OCI-LY7 (cell line): ENCODE data around the gene CLIC4. TPM values are rescaled to one million over a fixed set of nuclear protein-coding genes. Genes with fewer than 3 reads are reported as not detected.

Experiments used
- BruUV-seq: library from RNA; stranded (reverse); fragments of 400-500 nt; replicated peaks from 2 replicates; lab custom pipeline; 2021; lab: Mats Ljungman, UMichigan
- CTCF ChIA-PET: fragments of 300-600 bp; sonication (Branson Sonifier 250); formaldehyde crosslinking; loops from one replicate; lab custom pipeline; 2022; ENCODE audit warnings: antibody characterized with exemption; ENCODE audit not compliant: unreplicated experiment; lab: Charles Lee
- POLR2A ChIA-PET: fragments of 300-600 bp; sonication (Branson Sonifier 250); formaldehyde crosslinking; loops from one replicate; lab custom pipeline; 2022; ENCODE audit warnings: antibody characterized with exemption; lab: Charles Lee
- DNase-seq: peaks from one replicate; pipeline ENCODE4 v3.0.0-alpha.2; 2015; ENCODE audit warnings: low spot score
- H2AFZ ChIP-seq: fragments of 200-600 bp; sonication (generic), shearing (Covaris generic); 2 replicates; pipeline ENCODE4 v1.6.1; 2014; ENCODE audit warnings: mild to moderate bottlenecking, antibody characterized with exemption, low read length, moderate library complexity
- H3K27ac ChIP-seq: fragments of 200-600 bp; sonication (generic); 2 replicates; pipeline ENCODE4 v1.5.1; 2014; ENCODE audit warnings: mixed run types, low read depth, mild to moderate bottlenecking, moderate library complexity, low read length, inconsistent platforms; ENCODE audit not compliant: poor library complexity, severe bottlenecking
- H3K36me3 ChIP-seq: fragments of 200-600 bp; sonication (generic); 2 replicates; pipeline ENCODE4 v1.6.1; 2014; ENCODE audit warnings: mild to moderate bottlenecking, antibody characterized with exemption, low read length, moderate library complexity, mixed read lengths; ENCODE audit not compliant: insufficient read depth
- H3K4me1 ChIP-seq: fragments of 200-600 bp; sonication (generic); 2 replicates; pipeline ENCODE4 v1.5.1; 2014; ENCODE audit warnings: mild to moderate bottlenecking, low read length; ENCODE audit not compliant: insufficient read depth, poor library complexity, severe bottlenecking
- H3K4me2 ChIP-seq: fragments of 200-600 bp; sonication (generic); 2 replicates; pipeline ENCODE4 v1.6.1; 2014; ENCODE audit warnings: mild to moderate bottlenecking, low read length
- H3K4me3 ChIP-seq: fragments of 200-600 bp; sonication (generic); 2 replicates; pipeline ENCODE4 v1.5.1; 2014; ENCODE audit warnings: mild to moderate bottlenecking, low read depth, low read length; ENCODE audit not compliant: poor library complexity, severe bottlenecking
- H3K79me2 ChIP-seq: fragments of 200-600 bp; sonication (generic); 2 replicates; pipeline ENCODE4 v1.6.1; 2016; ENCODE audit warnings: low read depth, mild to moderate bottlenecking, low read length, moderate library complexity, mixed read lengths; ENCODE audit not compliant: insufficient read depth
- H3K9me2 ChIP-seq: fragments of 200-600 bp; sonication (generic); 2 replicates; pipeline ENCODE4 v1.6.1; 2016; ENCODE audit warnings: mild to moderate bottlenecking, low read length, mixed read lengths; ENCODE audit not compliant: insufficient read depth
- H3K9me3 ChIP-seq: fragments of 200-600 bp; sonication (generic); 2 replicates; pipeline ENCODE4 v1.6.1; 2014; ENCODE audit warnings: mild to moderate bottlenecking, mixed run types, low read length, mixed read lengths
- H4K20me1 ChIP-seq: fragments of 200-600 bp; sonication (generic); 2 replicates; pipeline ENCODE4 v1.6.1; 2014; ENCODE audit warnings: mild to moderate bottlenecking, antibody characterized with exemption, low read length, moderate library complexity, mixed read lengths; ENCODE audit not compliant: insufficient read depth
- CTCF ChIP-seq: fragments of 200-600 bp; sonication (generic); conservative IDR thresholded peaks from 2 replicates; pipeline ENCODE4 v1.5.1; 2014; ENCODE audit warnings: mild to moderate bottlenecking, antibody characterized with exemption, low read length, moderate library complexity, mixed read lengths
- EZH2phosphoT487 ChIP-seq: fragments of 200-600 bp; sonication (generic); IDR thresholded peaks from 2 replicates; pipeline ENCODE4 v1.6.1; 2018; ENCODE audit warnings: low read depth, borderline replicate concordance, mild to moderate bottlenecking, mixed run types, antibody characterized with exemption, low read length, moderate library complexity, mixed read lengths
- intact Hi-C: fragments of 100-400 bp; cut with micrococcal nuclease; formaldehyde crosslinking; loops from one replicate; pipeline ENCODE4 v1.10.0; 2022; ENCODE audit not compliant: unreplicated experiment
- total RNA-seq, 2 experiments: library from RNA; depleted of rRNA in 1 of 2; stranded (reverse); fragments of >200 nt in 1 of 2; shearing (Covaris generic) in 1 of 2; gene quantifications; 2 replicates each; pipeline ENCODE4 v1.2.3, GENCODE V29; 2014 to 2022

Gene CLIC4
- total RNA-seq, 2 experiments from 2014 or later: 35.5 to 116 TPM

- intact Hi-C loops: no loop called here
- no peak for TF ChIP-seq EZH2phosphoT487
- Histone ChIP-seq H2AFZ (no peak overlapping the region), H3K9me3 (0 out of 2 replicates have a peak, but pooled peaks cover 7% of the 10 kb centered on the region), H3K4me2 (no peak overlapping the region), H3K36me3 (peaks cover 33% of the 10 kb centered on the region), H4K20me1 (0 out of 2 replicates have a peak, but pooled peaks cover 15% of the 10 kb centered on the region), H3K9me2 (no peaks in the 10 kb centered on the region), H3K4me1 (peaks cover 7% of the 10 kb centered on the region), H3K79me2 (peaks cover 97% of the 10 kb centered on the region), H3K27ac (no peak overlapping the region), H3K4me3 (no peak overlapping the region)
- ChIA-PET CTCF (no interaction called here), POLR2A (interaction anchor here (0.6 kb wide), 1 partner anchor 988 kb away, joined by 4 read pairs; no protein-coding TSS in a partner anchor)
- DNase-seq: no peak
- no TSS peak for BruUV-seq
Measured at GRCh38 chr1:24759492-24759891, 14.2 kb downstream of the CLIC4 start.

GRCh38 chr1:24761582-24761981, 16.3 kb downstream of the CLIC4 start:
- Histone ChIP-seq H3K4me1 (peaks cover 7% of the 10 kb centered on the region), H3K36me3 (peaks cover 35% of the 10 kb centered on the region), H3K79me2 (peaks cover 98% of the 10 kb centered on the region), H3K9me3 (0 out of 2 replicates have a peak, but pooled peaks cover 7% of the 10 kb centered on the region), H3K27ac (no peak overlapping the region), H3K4me3 (no peak overlapping the region), H3K4me2 (no peak overlapping the region), H3K9me2 (no peaks in the 10 kb centered on the region), H4K20me1 (0 out of 2 replicates have a peak, but pooled peaks cover 21% of the 10 kb centered on the region), H2AFZ (no peak overlapping the region)
- intact Hi-C loops: no loop called here
- no peak for DNase-seq
- CTCF ChIA-PET: no interaction called here
- no peak for TF ChIP-seq CTCF
- no peak for TF ChIP-seq EZH2phosphoT487
- POLR2A ChIA-PET: no interaction called here
- no TSS peak for BruUV-seq

GRCh38 chr1:24762133-24762676, 17.0 kb downstream of the CLIC4 start:
- POLR2A ChIA-PET: interaction anchor here (1.2 to 1.8 kb wide), 3 partner anchors 10 to 44 kb away, joined by 3 to 4 read pairs (median 4); no protein-coding TSS in a partner anchor
- Histone ChIP-seq H4K20me1 (0 out of 2 replicates have a peak, but pooled peaks cover 21% of the 10 kb centered on the region), H3K4me2 (no peak overlapping the region), H3K4me3 (no peak overlapping the region), H2AFZ (no peak overlapping the region), H3K36me3 (peaks cover 35% of the 10 kb centered on the region), H3K79me2 (peaks cover 98% of the 10 kb centered on the region), H3K4me1 (peaks cover 7% of the 10 kb centered on the region), H3K9me2 (no peaks in the 10 kb centered on the region), H3K27ac (no peak overlapping the region), H3K9me3 (0 out of 2 replicates have a peak, but pooled peaks cover 7% of the 10 kb centered on the region)
- CTCF ChIA-PET: interaction anchor here (0.5 kb wide), 1 partner anchor 17 kb away, joined by 6 read pairs; the partner anchor contains the start of gene CLIC4
- intact Hi-C loops: no loop called here
- no peak for DNase-seq
- no TSS peak for BruUV-seq
- TF ChIP-seq CTCF (no peak), EZH2phosphoT487 (no peak)
